ENCODE measurements around the gene SHFL.

SHFL gene

DNA sequence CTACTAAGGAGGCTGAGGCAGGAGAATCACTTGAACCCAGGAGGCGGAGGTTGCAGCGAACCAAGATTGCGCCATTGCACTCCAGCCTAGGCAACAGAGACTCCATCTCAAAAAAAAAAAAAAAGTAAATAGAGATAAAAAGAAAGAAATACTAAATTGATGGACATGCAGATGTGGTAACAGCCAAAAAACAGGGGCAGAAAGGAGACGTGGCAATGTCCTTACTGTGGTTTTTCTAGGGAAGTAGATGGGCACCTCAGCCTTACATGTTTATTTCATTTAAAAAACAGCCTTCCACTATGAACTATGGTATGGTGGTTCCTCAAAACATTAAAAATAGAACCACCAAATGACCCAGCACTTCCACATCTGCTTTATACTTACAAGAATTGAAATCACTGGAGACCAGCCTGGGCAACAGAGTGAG is 40.1 kb downstream of the SHFL start:
- DNase-seq: no peak

DNA sequence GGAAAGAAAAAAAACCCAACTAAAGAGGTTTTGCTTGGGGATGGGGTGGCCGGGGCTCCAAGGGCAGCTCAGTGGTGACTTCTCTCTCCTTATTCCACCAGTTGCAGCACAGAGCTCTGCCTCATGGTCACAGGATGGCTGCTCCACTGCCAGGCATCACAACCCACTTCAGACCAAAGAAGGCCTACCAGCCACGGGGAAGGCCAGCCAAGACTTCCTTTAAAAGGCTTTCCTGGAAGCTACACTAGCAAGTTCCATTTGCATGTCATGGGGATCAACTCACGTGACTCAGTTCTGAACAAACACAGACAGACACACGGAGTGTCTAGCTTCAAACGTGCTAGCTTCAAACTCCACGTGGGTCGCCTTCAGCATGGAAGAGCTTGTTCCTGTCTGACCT is 46.8 kb downstream of the SHFL start:
- DNase-seq: no peak

DNA sequence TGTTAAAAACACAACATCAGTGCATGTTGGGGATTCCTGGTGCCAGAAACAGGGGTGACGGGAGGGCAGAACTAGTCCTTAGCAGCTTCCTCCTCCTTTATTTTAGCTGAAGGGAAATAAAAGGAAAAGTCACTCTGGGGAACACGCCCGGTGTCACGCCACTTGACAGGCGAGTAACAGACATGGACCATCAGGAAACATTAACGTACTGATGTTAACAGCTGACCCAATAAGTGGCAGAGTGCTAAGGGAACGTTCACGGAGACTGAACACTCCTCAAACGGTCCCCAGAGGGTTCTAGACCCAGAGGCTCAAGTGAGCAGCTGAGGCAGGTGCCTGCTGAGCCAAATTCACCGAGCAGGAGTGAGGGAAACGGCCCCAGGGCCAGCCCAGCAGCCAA is 47.5 kb downstream of the SHFL start:
- DNase-seq: no peak

DNA sequence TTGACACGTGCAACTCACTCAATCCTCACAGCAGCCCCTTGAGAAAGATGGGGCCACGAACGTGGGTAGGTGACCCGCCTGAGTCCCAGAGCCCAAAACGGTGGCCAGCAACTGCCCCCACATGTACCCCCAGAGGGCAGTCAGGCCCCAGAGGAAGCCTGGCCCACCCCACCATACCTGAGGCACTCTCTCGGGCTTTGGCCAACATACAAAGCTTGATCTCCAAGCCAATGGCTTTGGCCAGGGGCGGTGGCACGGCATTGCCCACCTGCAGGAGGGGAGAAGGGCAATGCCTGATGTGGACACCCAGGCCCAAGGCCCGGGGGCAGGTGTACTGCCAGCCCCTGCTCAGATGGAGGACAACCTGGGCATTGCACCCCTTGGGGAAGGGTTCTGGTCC is 47.9 kb downstream of the SHFL start:
- DNase-seq: no peak

DNA sequence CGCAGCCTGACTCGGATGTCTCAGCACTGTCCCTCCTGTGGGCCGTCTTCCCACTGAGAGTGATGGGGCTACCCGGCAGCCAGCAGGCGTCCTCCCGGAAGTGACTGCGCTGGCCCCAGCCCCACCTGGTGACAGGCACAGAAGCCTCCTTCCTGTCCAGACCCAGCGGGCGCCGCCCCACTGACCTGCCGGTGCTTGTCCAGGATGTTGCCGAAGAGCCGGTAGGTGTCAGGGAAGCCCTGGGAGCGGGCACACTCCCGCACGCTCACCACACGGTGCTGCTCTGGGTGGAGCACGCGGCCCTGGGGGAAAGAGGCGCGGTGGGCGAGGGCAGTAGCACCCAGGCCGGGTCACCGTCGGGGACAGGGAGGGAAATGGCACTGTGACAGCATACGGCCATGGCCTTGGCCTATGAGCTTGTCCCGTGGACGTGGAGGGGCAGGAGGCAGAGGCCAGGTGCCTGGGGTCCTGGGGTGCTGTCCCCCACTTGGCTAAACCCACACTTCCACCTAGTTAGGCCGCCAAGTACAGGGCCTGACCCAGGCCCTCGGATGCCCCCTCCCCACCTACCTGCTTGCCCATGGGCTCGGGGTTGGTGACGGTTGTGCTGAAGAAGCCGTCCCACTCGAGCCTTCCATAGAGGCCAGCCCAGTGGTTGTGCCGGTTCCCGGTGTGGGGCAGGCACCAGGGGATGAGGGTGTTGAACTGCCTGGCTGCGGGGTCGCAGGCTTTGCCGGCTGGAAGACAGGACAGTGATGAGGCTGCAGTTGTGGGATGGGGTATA is 49.6 kb downstream of the SHFL start:
- no peak for DNase-seq

DNA sequence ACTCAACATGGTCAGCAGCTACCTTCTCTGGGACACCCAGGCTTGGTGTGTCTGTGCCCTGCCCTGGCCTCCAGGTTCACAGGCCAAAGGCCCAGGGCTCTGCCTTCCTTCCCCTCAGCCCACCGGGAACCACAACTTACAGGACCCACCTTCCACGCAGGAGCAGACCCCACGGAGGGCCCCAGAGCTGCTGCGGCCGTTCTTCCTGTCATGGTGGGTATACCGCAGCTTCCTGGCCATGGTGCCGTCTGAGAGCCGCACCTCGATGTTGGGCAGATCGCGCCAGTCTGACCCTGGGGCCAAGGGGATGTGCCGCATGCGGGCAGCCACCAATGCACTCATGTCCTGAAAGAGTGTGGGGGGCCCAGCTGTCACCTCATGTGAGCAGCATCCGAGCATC is 50.8 kb downstream of the SHFL start:
- no peak for DNase-seq

DNA sequence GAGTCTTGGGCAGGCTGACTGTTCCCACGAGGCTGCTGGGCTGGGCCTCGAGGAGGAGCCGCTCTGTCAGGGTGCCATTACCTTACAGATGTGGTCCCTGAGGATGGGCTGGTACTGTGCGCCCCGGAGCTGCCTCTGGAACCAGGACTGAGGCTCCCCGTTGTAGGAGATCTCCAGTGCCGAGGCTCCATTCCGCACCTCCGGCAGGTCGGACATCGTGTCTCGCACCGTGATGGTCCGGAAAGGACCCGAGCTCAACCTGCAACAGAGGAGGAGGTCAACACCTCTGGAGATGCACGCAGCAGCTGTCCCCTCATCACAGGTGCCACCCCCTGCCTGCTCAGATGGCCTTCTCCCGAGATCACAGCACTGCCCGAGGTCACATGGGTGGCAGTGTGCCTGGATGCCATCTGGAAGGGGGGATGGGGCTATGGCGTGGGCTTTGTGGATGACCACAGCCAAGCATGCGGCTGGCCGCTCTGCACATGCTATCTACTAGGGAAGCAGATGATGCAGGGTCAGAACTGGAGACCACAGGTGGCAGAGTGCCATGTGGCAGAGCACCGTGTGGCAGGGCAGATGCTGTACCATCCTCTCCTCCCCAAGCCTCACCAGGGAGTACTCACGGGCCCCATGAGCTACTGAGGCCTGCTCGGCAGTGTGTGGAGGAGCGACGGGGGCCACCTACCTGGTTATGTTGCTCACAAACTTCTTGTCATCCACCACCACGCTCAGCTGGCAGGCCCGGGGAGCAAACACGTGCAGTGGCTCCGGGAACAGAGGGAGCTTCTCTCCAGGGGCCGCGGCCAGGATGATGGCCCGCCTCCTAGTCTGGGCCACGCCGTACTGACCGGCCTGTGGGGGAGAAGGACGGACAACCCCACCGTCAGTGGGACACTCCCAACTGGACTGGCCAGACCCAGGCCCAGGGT is 51.9 kb downstream of the SHFL start:
- peak in 40 of 58 donors; percentile 4 to 77 (median 38) for DNase-seq

DNA sequence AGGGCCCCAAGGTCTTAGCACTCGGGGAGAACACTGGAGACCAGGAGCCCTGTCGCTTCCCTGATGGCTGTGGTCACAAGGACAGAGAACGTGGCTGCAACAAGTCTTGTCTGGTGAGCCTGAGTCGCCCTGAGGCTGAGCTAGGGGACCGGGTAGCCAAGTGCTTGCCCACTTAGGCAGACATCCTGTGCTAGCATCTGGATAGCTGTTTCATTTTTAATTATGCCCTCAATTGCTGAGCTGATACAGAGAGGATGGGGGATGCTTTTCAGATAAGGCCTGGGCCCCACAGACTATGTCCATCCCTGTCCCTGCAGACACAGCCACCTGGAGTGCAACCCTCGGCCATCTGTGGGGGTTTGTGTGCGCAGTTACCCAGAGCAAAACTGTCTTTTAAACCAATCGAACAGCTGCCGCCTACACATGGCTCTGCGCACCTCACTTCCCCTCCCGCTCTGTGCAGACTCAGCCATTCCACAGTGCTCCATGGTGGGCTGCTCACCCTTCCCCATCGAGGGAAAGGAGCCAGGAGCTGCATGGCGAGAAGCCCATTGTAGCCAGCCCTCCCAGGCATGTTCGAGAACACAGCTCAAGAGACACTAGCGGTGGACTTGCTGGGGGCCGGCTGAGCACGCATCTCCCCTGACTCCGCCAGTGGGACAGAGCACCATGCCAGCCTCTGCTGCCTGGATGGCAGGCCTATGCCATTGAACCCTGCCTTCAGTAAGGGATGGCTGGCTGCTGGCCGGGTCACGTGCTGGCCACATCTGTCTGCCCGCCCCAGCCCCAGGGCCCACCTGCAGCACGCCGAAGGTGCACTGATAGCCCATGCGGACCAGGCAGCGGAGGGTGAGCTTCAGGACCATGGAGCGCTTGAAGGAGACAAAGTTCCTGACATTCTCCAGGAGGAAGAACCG is 53.0 kb downstream of the SHFL start:
- DNase-seq: no peak

DNA sequence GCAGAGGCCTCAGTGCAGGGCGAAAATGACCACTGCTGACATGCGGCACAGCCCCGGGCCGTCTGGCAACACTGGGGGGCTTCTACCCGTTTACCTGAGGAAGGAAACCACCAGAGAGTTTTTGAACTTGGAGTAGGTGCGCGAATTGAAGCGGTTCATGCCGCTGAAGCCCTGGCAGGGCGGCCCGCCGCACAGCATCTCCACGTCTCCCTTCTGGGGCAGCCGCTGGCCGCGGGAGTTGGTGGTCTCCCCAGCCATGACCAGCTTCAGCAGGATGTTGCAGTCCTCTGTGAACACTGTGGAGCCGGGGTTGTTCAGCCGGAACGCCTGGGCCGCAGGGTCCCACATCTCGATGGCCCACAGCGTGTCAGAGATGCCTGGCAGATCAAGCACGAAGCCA is 53.8 kb downstream of the SHFL start:
- DNase-seq: no peak

DNA sequence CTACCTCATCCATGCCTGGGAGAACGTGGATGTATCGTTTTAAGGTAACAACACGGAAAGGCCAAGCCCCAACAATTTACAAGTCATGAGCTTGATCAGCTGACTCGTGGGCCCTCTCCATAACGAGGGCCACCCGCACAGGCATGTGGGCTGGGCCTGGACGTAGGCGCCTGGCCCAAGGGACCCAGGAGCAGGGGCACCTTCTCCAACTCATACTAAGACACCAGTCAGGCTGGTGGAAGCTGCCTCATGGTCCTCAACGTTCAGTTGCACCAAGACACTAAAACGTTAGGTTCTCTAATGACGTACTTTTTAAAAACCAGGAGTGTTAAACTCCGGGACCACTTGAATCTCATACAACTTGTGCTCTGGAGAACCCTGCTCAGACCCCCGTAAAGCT is 55.4 kb downstream of the SHFL start:
- no peak for DNase-seq

DNA sequence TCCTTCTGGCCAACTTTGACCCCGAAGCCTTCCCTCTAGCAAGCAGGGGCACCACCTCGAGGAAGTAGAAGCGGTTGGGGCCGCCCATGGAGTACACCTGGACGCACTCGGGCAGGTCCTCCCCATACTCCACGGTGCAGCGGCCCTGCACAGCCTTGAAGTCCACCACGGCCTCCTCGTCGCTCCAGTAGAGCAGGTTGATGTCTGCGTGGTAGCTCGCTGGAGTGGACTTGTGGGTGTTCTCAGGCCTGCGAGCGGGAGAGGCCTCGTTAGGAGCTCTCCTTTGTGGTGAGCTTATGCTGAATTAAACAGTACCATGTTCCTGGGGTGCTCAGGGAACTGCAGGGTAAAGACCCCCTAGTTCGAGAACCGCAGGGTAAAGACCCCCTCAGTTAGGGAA is 55.9 kb downstream of the SHFL start:
- no peak for DNase-seq

All from anterior cingulate cortex (tissue), 58 donors.